Neural cell (in vitro differentiated cells): ENCODE data around the gene PIGO.

ENCODE experiments used
- CTCF ChIP-seq: fragments of 450-650 bp; IDR thresholded peaks from 2 replicates; pipeline ENCODE4 v1.5.1; 2014; ENCODE audit warnings: antibody characterized with exemption, mild to moderate bottlenecking, moderate library complexity; ENCODE audit not compliant: poor library complexity, severe bottlenecking
- EP300 ChIP-seq: fragments of 450-650 bp; conservative IDR thresholded peaks from 2 replicates; pipeline ENCODE4 v1.6.1; 2014; ENCODE audit warnings: antibody characterized with exemption, mild to moderate bottlenecking, moderate library complexity; ENCODE audit not compliant: poor library complexity, severe bottlenecking
- POLR2AphosphoS5 ChIP-seq: IDR thresholded peaks from 2 replicates; pipeline ENCODE4 v1.6.1; 2012
- REST ChIP-seq: IDR thresholded peaks from 2 replicates; pipeline ENCODE4 v1.6.1; 2012; ENCODE audit warnings: borderline replicate concordance
- SMC3 ChIP-seq: fragments of 450-650 bp; conservative IDR thresholded peaks from 2 replicates; pipeline ENCODE4 v1.6.1; 2014; ENCODE audit warnings: antibody characterized with exemption, mild to moderate bottlenecking, moderate library complexity; ENCODE audit not compliant: poor library complexity
- TAF1 ChIP-seq: IDR thresholded peaks from 2 replicates; pipeline ENCODE4 v1.6.1; 2012; ENCODE audit warnings: low read depth

- TF ChIP-seq CTCF = no peak
- TF ChIP-seq TAF1 = no peak
- TF ChIP-seq POLR2AphosphoS5 = no peak
- no peak for TF ChIP-seq SMC3
- TF ChIP-seq EP300 = no peak
- TF ChIP-seq REST = no peak
Measured at GRCh38 chr9:35085078-35085477, 11.3 kb downstream of the PIGO start.
